Tibial nerve (tissue), 4 donors: ENCODE results near the gene DLG1.

ENCODE experiments used
- EP300 ChIP-seq, 2 donors: sonication (generic); formaldehyde crosslinking; IDR thresholded peaks; one replicate each; pipeline ENCODE4 v1.6.1; 2017; ENCODE audit warnings: antibody characterized with exemption in 2 of 2, mild to moderate bottlenecking in 1 of 2
- POLR2A ChIP-seq, 2 donors: fragments of 450-650 bp; IDR thresholded peaks; one replicate each; pipeline ENCODE4 v1.6.1; 2017; ENCODE audit warnings: antibody characterized with exemption in 2 of 2, mild to moderate bottlenecking in 2 of 2, moderate library complexity in 2 of 2
- TF ChIP-seq, protein P1 (sequence below), 5 experiments: fragments of 200-600 bp in 3 of 5; fragments of 450-650 bp in 2 of 5; sonication (generic) in 3 of 5; IDR thresholded peaks; one replicate each; pipeline ENCODE4 v1.5.1; 2016 to 2019; ENCODE audit warnings: antibody characterized with exemption in 5 of 5, mild to moderate bottlenecking in 3 of 5, moderate library complexity in 2 of 5

DNA sequence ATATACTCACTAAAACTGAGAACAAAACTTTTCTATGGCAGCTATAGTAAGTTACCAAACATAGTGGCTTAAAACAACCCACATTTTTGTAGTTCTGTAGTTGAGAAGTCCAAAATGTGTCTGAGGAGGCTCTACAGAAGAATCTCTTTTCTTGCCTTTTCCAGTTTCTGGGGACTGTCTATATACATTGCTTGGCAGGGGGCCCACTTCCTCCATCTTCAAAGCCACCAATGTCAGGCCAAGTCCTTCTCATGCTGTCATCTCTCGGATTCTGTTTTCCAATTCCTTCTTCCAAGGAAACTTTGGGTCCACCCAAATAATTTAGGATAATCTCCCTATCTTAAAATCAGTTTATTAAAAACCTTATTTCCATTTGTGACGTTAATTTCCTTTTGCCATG lies 92.7 kb downstream of the DLG1 start:
- TF ChIP-seq, protein P1, sequence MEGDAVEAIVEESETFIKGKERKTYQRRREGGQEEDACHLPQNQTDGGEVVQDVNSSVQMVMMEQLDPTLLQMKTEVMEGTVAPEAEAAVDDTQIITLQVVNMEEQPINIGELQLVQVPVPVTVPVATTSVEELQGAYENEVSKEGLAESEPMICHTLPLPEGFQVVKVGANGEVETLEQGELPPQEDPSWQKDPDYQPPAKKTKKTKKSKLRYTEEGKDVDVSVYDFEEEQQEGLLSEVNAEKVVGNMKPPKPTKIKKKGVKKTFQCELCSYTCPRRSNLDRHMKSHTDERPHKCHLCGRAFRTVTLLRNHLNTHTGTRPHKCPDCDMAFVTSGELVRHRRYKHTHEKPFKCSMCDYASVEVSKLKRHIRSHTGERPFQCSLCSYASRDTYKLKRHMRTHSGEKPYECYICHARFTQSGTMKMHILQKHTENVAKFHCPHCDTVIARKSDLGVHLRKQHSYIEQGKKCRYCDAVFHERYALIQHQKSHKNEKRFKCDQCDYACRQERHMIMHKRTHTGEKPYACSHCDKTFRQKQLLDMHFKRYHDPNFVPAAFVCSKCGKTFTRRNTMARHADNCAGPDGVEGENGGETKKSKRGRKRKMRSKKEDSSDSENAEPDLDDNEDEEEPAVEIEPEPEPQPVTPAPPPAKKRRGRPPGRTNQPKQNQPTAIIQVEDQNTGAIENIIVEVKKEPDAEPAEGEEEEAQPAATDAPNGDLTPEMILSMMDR (IDR thresholded peaks at IDR 0.05), result no peak
- TF ChIP-seq EP300 (IDR thresholded peaks at IDR 0.05) (no peak), POLR2A (IDR thresholded peaks at IDR 0.05) (no peak)
